Measurements from ENCODE around the gene ARHGEF12.

ARHGEF12 gene

DNA sequence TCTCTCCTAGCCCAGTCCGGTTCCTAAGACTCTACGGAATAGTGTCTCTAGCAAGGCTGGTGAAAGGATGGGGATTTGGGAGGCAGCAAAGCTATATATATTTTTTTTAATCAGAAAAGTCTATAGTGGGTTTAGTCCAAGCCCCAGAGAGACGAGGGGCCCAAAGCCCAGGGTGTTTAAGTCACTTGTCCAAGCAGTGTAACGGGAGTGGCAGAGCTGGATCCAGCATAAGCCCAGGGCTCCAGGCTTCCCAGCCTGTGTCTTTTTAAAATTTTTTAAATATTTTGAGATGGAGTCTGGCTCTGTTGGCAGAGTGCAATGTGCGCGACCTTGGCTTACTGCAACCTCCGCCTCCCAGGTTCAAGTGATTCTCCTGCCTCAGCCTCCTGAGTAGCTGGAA, 182.1 kb downstream of the ARHGEF12 start:
- DNase-seq (ENCODE audit: low read depth): no peak

DNA sequence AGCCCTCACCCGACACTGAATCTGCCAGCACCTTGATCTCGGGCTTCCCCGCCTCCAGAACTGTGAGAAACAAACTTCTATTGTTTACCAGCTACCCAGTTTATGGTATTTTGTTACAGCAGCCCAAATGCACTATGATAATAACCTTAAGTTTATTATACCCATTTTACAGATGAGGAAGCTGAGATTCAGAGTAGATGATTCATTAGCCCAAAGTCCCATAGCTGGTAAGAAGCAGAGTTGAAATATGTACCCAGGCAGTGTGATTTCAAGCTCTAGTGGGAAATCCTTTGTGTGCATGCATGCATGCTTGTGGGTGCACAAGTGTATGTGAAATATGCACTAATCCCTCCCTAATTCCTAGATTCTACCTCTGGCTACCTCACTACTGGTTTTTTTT, 183.3 kb downstream of the ARHGEF12 start:
- TF ChIP-seq, protein P1, sequence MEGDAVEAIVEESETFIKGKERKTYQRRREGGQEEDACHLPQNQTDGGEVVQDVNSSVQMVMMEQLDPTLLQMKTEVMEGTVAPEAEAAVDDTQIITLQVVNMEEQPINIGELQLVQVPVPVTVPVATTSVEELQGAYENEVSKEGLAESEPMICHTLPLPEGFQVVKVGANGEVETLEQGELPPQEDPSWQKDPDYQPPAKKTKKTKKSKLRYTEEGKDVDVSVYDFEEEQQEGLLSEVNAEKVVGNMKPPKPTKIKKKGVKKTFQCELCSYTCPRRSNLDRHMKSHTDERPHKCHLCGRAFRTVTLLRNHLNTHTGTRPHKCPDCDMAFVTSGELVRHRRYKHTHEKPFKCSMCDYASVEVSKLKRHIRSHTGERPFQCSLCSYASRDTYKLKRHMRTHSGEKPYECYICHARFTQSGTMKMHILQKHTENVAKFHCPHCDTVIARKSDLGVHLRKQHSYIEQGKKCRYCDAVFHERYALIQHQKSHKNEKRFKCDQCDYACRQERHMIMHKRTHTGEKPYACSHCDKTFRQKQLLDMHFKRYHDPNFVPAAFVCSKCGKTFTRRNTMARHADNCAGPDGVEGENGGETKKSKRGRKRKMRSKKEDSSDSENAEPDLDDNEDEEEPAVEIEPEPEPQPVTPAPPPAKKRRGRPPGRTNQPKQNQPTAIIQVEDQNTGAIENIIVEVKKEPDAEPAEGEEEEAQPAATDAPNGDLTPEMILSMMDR (conservative IDR thresholded peaks at IDR 0.05; ENCODE audit: control insufficient read depth, insufficient read depth, low read depth, low read length): no peak
- no peak for DNase-seq (ENCODE audit: low read depth)
- no peak overlapping the region for H3K4me3 ChIP-seq (ENCODE audit: control insufficient read depth, low read depth, low read length)

More for the DNA sequence above, 182.1 kb downstream of the ARHGEF12 start:
- no peak overlapping the region for H3K4me3 ChIP-seq (ENCODE audit: control insufficient read depth, low read depth, low read length)
- TF ChIP-seq, protein P1 (conservative IDR thresholded peaks at IDR 0.05; ENCODE audit: control insufficient read depth, insufficient read depth, low read depth, low read length): no peak

DNA sequence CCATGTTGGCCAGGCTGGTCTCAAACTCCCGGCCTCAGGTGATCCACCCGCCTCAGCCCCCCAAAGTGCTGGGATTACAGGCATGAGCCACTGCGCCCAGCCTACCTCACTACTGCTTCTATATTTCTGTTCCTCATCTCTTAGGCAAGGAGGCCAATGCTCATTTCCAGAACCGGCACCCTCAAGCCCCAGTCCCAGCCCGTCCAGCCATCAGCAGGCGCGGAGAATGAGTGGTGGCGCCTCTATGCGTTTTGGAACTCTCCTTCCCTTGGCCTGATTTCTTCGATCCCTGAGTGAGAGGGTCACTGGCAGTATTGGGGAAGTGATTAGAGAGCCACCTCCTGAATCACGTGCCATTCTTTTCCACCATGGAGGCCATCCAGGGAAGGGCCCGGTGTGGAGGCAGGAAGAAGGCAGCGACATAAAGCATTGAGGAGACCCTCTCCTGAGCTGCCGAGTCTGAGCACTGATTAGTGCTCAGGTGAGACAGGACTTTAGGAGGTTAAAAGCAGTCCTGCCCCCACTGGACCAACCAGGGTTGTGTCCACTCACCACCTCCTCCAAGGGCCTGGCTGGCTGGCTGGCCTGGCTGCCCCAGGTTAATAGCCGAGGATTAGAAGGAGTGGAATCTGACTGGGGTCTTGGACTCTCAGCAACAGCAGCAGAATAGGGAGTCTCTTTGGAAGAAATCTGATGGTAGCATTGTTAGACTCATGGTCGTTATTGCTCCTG, 184.0 kb downstream of the ARHGEF12 start:
- no peak overlapping the region for H3K4me3 ChIP-seq (ENCODE audit: control insufficient read depth, low read depth, low read length)
- TF ChIP-seq, protein P1 (conservative IDR thresholded peaks at IDR 0.05; ENCODE audit: control insufficient read depth, insufficient read depth, low read depth, low read length): no peak
- DNase-seq (ENCODE audit: low read depth): no peak

DNA sequence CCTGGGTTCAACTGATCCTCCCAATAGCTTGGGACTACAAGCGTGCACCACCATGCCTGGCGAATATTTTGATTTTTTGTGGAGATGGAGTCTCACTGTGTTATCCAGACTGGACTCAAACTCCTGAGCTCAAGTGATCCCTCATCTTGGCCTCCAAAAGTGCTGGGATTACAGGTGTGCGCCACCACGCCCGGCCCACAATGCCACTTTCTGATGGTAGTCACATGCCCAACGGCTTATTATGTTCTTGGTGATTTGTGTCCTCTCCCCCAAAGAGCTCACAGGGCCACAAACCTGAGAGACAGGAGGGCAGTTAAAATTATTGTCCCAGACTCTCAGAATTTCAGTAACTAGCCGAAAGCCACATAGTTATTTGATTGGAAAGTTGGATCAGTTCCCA, 185.0 kb downstream of the ARHGEF12 start:
- no peak for DNase-seq (ENCODE audit: low read depth)
- TF ChIP-seq, protein P1 (conservative IDR thresholded peaks at IDR 0.05; ENCODE audit: control insufficient read depth, insufficient read depth, low read depth, low read length): no peak
- no peak overlapping the region for H3K4me3 ChIP-seq (ENCODE audit: control insufficient read depth, low read depth, low read length)

DNA sequence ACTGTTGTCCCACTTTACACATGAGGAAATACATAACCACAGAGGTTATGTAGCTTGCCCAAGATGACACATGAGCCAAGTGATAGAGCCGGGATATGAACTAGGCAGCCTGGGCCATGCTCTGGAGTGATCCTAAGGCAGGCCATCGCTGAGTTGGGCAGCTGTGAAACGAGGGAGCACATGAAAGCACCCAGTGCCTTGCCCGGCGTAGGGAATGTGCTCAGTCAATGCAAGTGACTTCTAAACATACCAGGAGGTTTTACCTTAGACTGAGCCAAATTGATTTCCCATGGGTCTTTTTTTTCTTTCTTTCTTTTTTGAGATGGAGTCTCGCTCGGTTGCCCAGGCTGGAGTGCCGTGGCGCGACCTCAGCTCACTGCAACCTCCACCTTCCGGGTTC, 185.8 kb downstream of the ARHGEF12 start:
- no peak overlapping the region for H3K4me3 ChIP-seq (ENCODE audit: control insufficient read depth, low read depth, low read length)
- TF ChIP-seq, protein P1 (conservative IDR thresholded peaks at IDR 0.05; ENCODE audit: control insufficient read depth, insufficient read depth, low read depth, low read length): no peak

DNA sequence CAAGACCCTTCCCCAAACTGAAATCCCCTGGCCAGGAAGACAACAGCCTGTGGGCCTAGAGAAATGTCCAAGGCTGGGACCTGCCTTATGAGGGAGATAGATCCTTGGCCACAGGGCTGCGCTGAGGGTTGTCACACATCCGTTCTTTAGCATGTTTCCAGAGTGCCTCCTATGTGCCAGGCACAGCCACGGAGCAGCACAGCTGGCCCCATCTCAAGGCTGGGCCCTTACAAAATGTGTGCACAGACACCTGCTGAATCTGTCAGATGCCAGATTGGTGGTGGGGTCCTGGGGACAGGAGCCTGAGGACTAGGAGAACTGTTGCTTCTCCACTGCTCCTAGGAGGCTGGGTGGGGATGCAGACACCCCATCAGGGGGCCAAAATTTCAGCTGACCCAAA, 186.5 kb downstream of the ARHGEF12 start:
- TF ChIP-seq, protein P1 (conservative IDR thresholded peaks at IDR 0.05; ENCODE audit: control insufficient read depth, insufficient read depth, low read depth, low read length): no peak
- H3K4me3 ChIP-seq (ENCODE audit: control insufficient read depth, low read depth, low read length): no peak overlapping the region
- DNase-seq (ENCODE audit: low read depth): no peak

More for the DNA sequence above, 185.8 kb downstream of the ARHGEF12 start:
- DNase-seq (ENCODE audit: low read depth): no peak

All from fibroblast of mammary gland (primary cell).